ENCODE results near the gene OR52H1. TPM values are rescaled to one million over a fixed set of nuclear protein-coding genes. Genes with fewer than 3 reads are reported as not detected.

OR52H1 gene
- total RNA-seq, 1 donor from 2014 or later: not detected

- no peak overlapping the region for H3K27ac Mint-ChIP-seq
- H3K36me3 Mint-ChIP-seq (ENCODE audit: low read depth): no peaks in the 10 kb centered on the region
- no peaks in the 10 kb centered on the region for H3K27me3 Mint-ChIP-seq
- intact Hi-C loops (cut with micrococcal nuclease): no loop called here
- H3K4me3 Mint-ChIP-seq: no peak overlapping the region
- H3K9me3 Mint-ChIP-seq: no peaks in the 10 kb centered on the region
- H3K4me1 Mint-ChIP-seq: no peaks in the 10 kb centered on the region
- DNase-seq: no peak
These were observed 26.8 kb downstream of the OR52H1 start for GRCh38 chr11:5521540-5521939.

- Mint-ChIP-seq H3K9me3 (no peaks in the 10 kb centered on the region), H3K4me1 (no peaks in the 10 kb centered on the region), H3K27ac (no peak within 1 kb of the TSS), H3K27me3 (peaks cover 6% of the 10 kb centered on the region), H3K36me3 (ENCODE audit: low read depth) (no peaks in the 10 kb centered on the region), H3K4me3 (no peak within 1 kb of the TSS)
- DNase-seq: no peak
- intact Hi-C loops (cut with micrococcal nuclease): no loop called here
These were observed 31.7 kb downstream of the OR52H1 start, which contains the start of gene UBQLNL for GRCh38 chr11:5516599-5516998. UBQLNL (minus strand) TSS chr11:5516699; CDS start chr11:5516441, 258 bp downstream.

GRCh38 chr11:5514841-5515240 lies 33.5 kb downstream of the OR52H1 start:
- no peak for DNase-seq
- H3K4me1 Mint-ChIP-seq: no peaks in the 10 kb centered on the region
- H3K4me3 Mint-ChIP-seq: no peak overlapping the region
- no peaks in the 10 kb centered on the region for H3K9me3 Mint-ChIP-seq
- H3K27me3 Mint-ChIP-seq: peaks cover 10% of the 10 kb centered on the region
- intact Hi-C loops (cut with micrococcal nuclease): no loop called here
- no peak overlapping the region for H3K27ac Mint-ChIP-seq
- H3K36me3 Mint-ChIP-seq (ENCODE audit: low read depth): no peaks in the 10 kb centered on the region

- H3K4me3 Mint-ChIP-seq: no peak within 1 kb of the TSS
- no peak within 1 kb of the TSS for H3K27ac Mint-ChIP-seq
- H3K4me1 Mint-ChIP-seq: no peaks in the 10 kb centered on the region
- H3K9me3 Mint-ChIP-seq: no peaks in the 10 kb centered on the region
- H3K27me3 Mint-ChIP-seq: peaks cover 12% of the 10 kb centered on the region
- H3K36me3 Mint-ChIP-seq (ENCODE audit: low read depth): no peaks in the 10 kb centered on the region
- DNase-seq: no peak
- intact Hi-C loops (cut with micrococcal nuclease): no loop called here
These were observed 38.5 kb downstream of the OR52H1 start, which contains the start of gene UBQLN3 for GRCh38 chr11:5509803-5510202. UBQLN3 (minus strand) TSS chr11:5509957; CDS start chr11:5509558, 399 bp downstream.

- H3K9me3 Mint-ChIP-seq: no peaks in the 10 kb centered on the region
- no peak overlapping the region for H3K27ac Mint-ChIP-seq
- peaks cover 12% of the 10 kb centered on the region for H3K27me3 Mint-ChIP-seq
- intact Hi-C loops (cut with micrococcal nuclease): no loop called here
- H3K4me1 Mint-ChIP-seq: no peaks in the 10 kb centered on the region
- no peaks in the 10 kb centered on the region for H3K36me3 Mint-ChIP-seq (ENCODE audit: low read depth)
- no peak overlapping the region for H3K4me3 Mint-ChIP-seq
- DNase-seq: no peak
These were observed 39.7 kb downstream of the OR52H1 start for GRCh38 chr11:5508605-5509004.

- intact Hi-C loops (cut with micrococcal nuclease): no loop called here
- peaks cover 9% of the 10 kb centered on the region for H3K27me3 Mint-ChIP-seq
- no peak for DNase-seq
- H3K36me3 Mint-ChIP-seq (ENCODE audit: low read depth): no peaks in the 10 kb centered on the region
- no peak overlapping the region for H3K27ac Mint-ChIP-seq
- no peaks in the 10 kb centered on the region for H3K4me1 Mint-ChIP-seq
- H3K4me3 Mint-ChIP-seq: no peak overlapping the region
- H3K9me3 Mint-ChIP-seq: no peaks in the 10 kb centered on the region
These were observed 40.4 kb downstream of the OR52H1 start for GRCh38 chr11:5507933-5508305.

- peaks cover 9% of the 10 kb centered on the region for H3K27me3 Mint-ChIP-seq
- H3K9me3 Mint-ChIP-seq: no peaks in the 10 kb centered on the region
- intact Hi-C loops (cut with micrococcal nuclease): no loop called here
- no peak overlapping the region for H3K4me3 Mint-ChIP-seq
- no peaks in the 10 kb centered on the region for H3K4me1 Mint-ChIP-seq
- no peak overlapping the region for H3K27ac Mint-ChIP-seq
- DNase-seq: no peak
- no peaks in the 10 kb centered on the region for H3K36me3 Mint-ChIP-seq (ENCODE audit: low read depth)
These were observed 41.0 kb downstream of the OR52H1 start for GRCh38 chr11:5507177-5507932.

- no peaks in the 10 kb centered on the region for H3K4me1 Mint-ChIP-seq
- no peak overlapping the region for H3K4me3 Mint-ChIP-seq
- intact Hi-C loops (cut with micrococcal nuclease): no loop called here
- H3K27ac Mint-ChIP-seq: no peak overlapping the region
- H3K9me3 Mint-ChIP-seq: no peaks in the 10 kb centered on the region
- no peaks in the 10 kb centered on the region for H3K36me3 Mint-ChIP-seq (ENCODE audit: low read depth)
- H3K27me3 Mint-ChIP-seq: peaks cover 6% of the 10 kb centered on the region
- DNase-seq: no peak
These were observed 42.8 kb downstream of the OR52H1 start for GRCh38 chr11:5505363-5506048.

- intact Hi-C loops (cut with micrococcal nuclease): no loop called here
- Mint-ChIP-seq H3K27ac (no peak overlapping the region), H3K27me3 (peaks cover 8% of the 10 kb centered on the region), H3K4me3 (no peak overlapping the region), H3K4me1 (no peaks in the 10 kb centered on the region), H3K9me3 (no peaks in the 10 kb centered on the region), H3K36me3 (ENCODE audit: low read depth) (no peaks in the 10 kb centered on the region)
- DNase-seq: no peak
These were observed 43.9 kb downstream of the OR52H1 start for GRCh38 chr11:5504403-5504921.

GRCh38 chr11:5500393-5500801 lies 47.9 kb downstream of the OR52H1 start:
- DNase-seq: no peak
- intact Hi-C loops (cut with micrococcal nuclease): no loop called here
- Mint-ChIP-seq H3K4me1 (no peaks in the 10 kb centered on the region), H3K27me3 (peaks cover 9% of the 10 kb centered on the region), H3K27ac (no peak overlapping the region), H3K9me3 (no peaks in the 10 kb centered on the region), H3K36me3 (ENCODE audit: low read depth) (no peaks in the 10 kb centered on the region), H3K4me3 (no peak overlapping the region)

- intact Hi-C loops (cut with micrococcal nuclease): no loop called here
- DNase-seq: no peak
- no peak overlapping the region for H3K4me3 Mint-ChIP-seq
- H3K36me3 Mint-ChIP-seq (ENCODE audit: low read depth): no peaks in the 10 kb centered on the region
- peaks cover 9% of the 10 kb centered on the region for H3K27me3 Mint-ChIP-seq
- H3K27ac Mint-ChIP-seq: no peak overlapping the region
- H3K4me1 Mint-ChIP-seq: no peaks in the 10 kb centered on the region
- H3K9me3 Mint-ChIP-seq: no peaks in the 10 kb centered on the region
These were observed 48.7 kb downstream of the OR52H1 start for GRCh38 chr11:5499671-5500070.

Other genes starting within 250 kb of the OR52H1 start
- not detected in 2 replicates for gene OR51B4, start 246.6 kb downstream of the OR52H1 start, total RNA-seq
- gene OR51B2, start 224.2 kb downstream of the OR52H1 start, total RNA-seq: not detected in 2 replicates
- not detected in 2 replicates for gene OR51B5, start 205.0 kb downstream of the OR52H1 start, total RNA-seq
- not detected in 2 replicates for gene OR51B6, start 197.0 kb downstream of the OR52H1 start, total RNA-seq
- gene OR51M1, start 164.7 kb downstream of the OR52H1 start, total RNA-seq: not detected in 2 replicates
- not detected in 2 replicates for gene OR51Q1, start 126.4 kb downstream of the OR52H1 start, total RNA-seq
- gene OR51I1, start 107.0 kb downstream of the OR52H1 start, total RNA-seq: not detected in 2 replicates
- gene OR51I2, start 99.2 kb downstream of the OR52H1 start, total RNA-seq: not detected in 2 replicates
- not detected in 2 replicates for gene OR52D1, start 59.9 kb downstream of the OR52H1 start, total RNA-seq
- not detected in 2 replicates for gene UBQLN3, start 38.6 kb downstream of the OR52H1 start, total RNA-seq
- gene UBQLNL, start 31.8 kb downstream of the OR52H1 start, total RNA-seq: not detected in 2 replicates
- not detected in 2 replicates for gene OR52B6, start 32.3 kb upstream of the OR52H1 start, total RNA-seq
- gene TRIM6, start 48.1 kb upstream of the OR52H1 start, total RNA-seq: 0.14 and 0.62 TPM in 2 replicates
- gene TRIM34, start 76.5 kb upstream of the OR52H1 start, total RNA-seq: 5.3 TPM in 2 replicates
- 9.3 and 9.7 TPM in 2 replicates for gene TRIM5, start 136.5 kb upstream of the OR52H1 start, total RNA-seq
- gene TRIM22, start 141.2 kb upstream of the OR52H1 start, total RNA-seq: 104 and 107 TPM in 2 replicates
- gene OR56B1, start 187.9 kb upstream of the OR52H1 start, total RNA-seq: 0.16 TPM in 1 of 2 replicates, not detected in the other
- 0.38 TPM in 1 of 2 replicates, not detected in the other for gene OR52N4, start 205.7 kb upstream of the OR52H1 start, total RNA-seq
- gene OR52N5, start 234.8 kb upstream of the OR52H1 start, total RNA-seq: not detected in 2 replicates
- not detected in 2 replicates for gene OR52N1, start 242.7 kb upstream of the OR52H1 start, total RNA-seq

All from activated CD4-positive, alpha-beta T cell treated with anti-CD3 and anti-CD28 coated beads, Interleukin-2, amount 10 ng/mL, durations not matched to agents 24 days and 14 days (primary cell).